Ovary (tissue), 3 donors: Measurements from ENCODE around the gene PARD3B.

Experiments
- CTCF ChIP-seq, 3 donors: fragments of 450-650 bp in 2 of 3; fragments of 200-600 bp in 1 of 3; IDR thresholded peaks; one replicate each; pipeline versions ENCODE4 v1.5.1 to v1.8.0; 2016 to 2022; ENCODE audit warnings: antibody characterized with exemption in 3 of 3, mild to moderate bottlenecking in 1 of 3
- EP300 ChIP-seq: sonication (generic); formaldehyde crosslinking; IDR thresholded peaks from one replicate; pipeline ENCODE4 v1.6.1; 2017; ENCODE audit warnings: antibody characterized with exemption
- donor health status: DM: no; HTN: no; CAD: no.

- TF ChIP-seq EP300 = no peak
- TF ChIP-seq CTCF (IDR thresholded peaks at IDR 0.05) = no peak
Observed at GRCh38 chr2:205087862-205088261, 542.6 kb downstream of the PARD3B start.
